Stimulated activated naive CD4-positive, alpha-beta T cell (primary cell): ENCODE results near the gene ADAMTS3.
"Not testable (repeated sequence)": the region's sequence is repeated elsewhere in the genome, so short reads cannot be mapped to it uniquely, and the experiment has no call there.

Source experiments
- DNase-seq, 6 experiments: peaks; one replicate each; lab custom pipeline; 2025; lab: John Stamatoyannopoulos, UW

ADAMTS3 gene

GRCh38 chr4:72553540-72554337 lies 15.3 kb downstream of the ADAMTS3 start:
- DNase-seq, result no peak

DNA sequence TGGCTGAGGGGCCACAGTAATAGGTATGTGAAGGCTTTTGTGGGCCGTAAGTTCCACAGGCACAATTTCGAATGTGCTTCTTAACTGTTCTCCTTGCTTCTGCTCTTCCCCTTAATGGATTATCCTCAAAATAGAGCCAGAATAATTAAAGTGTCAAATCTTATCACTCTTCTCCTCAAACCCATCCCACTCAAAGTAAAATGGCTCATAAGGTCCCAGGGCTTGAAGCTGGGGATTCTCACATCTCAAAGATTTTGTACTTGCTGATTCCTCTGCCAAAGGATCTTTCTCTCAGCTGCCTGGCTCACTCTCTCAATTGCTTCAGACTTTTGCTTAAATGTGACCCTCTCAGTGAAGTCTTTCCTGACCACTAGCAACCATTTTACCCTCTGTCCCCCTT lies 16.6 kb downstream of the ADAMTS3 start:
- no peak for DNase-seq

DNA sequence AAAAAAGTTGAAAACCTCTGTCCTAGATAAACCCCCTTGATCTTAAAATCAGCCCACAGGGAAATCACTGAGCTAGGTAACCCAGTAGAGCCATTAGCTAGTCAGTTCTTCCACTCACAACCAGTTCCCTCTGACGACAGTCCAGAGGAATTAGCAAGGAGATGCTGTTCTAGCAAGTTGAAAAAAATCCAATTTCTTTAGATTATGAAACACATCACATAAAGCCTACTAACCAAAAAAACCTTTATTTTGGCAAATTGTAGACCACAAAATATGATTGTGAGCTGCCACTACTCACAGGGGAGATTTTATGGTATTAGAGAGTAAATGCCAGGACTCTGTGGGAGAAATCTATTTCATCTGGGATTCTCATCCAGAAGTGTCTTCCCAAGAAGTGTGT lies 22.6 kb downstream of the ADAMTS3 start:
- DNase-seq, result no peak

- not testable (repeated sequence) for DNase-seq
Measured at GRCh38 chr4:72540694-72541093, 28.3 kb downstream of the ADAMTS3 start.

DNA sequence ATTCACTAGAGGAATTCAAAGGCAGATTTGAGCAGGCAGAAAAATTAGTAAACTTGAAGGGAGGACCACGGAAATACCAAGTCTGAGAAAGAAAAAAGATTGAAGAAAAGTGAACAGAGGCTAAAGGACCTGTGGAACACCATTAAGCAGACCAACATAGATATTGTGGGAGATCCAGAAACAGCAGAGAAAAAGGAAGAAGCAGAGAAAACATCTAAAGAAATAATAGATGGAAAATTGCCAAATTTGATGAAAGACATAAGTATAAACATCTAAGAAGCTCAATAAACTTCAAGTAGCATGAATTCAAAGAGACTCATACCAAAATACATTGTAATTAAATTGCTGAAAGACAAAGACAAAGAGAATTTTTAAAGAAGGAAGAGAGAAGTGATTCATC lies 31.0 kb downstream of the ADAMTS3 start:
- DNase-seq, result no peak

DNA sequence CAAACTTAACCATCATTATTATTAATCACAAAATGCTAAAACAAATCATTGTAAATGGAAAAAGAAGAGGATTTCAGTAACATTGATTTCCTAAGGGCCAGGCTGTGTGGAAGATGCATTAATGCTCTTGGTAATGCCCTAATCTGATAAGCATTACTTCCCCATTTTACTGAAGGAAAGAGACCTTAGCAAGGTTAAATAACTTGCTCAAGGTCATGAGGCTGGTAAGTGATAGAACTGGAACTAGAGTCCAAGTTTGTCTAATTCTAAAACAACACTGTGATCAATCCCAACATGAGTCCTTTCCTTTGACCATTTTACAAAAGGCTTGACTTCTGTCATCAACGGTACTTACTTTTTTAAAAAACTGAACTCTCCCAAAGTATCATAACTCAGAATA lies 32.6 kb downstream of the ADAMTS3 start:
- DNase-seq, result no peak

GRCh38 chr4:72531768-72532290 lies 37.2 kb downstream of the ADAMTS3 start:
- DNase-seq, result no peak

DNA sequence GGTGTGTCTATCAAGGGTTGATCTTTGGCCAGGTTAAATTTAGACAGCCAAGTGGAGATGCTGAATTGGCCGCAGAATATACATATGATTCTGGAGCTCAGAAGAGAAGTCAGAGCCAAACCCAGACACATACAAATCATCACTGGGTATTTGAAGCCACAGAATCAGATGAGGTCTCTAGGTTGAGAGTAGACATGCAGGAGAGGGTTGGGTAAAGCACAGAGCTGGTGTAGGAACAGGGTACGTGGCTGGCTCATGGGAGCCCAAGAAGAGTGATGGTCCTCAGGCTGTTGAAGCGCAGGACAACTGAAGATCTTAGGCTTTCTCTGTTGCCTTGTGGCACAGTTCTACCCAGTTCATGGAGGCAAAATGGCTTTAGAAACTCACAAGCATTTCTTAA lies 37.7 kb downstream of the ADAMTS3 start:
- no peak for DNase-seq

- DNase-seq, result no peak
Measured at GRCh38 chr4:72529148-72529822, 39.7 kb downstream of the ADAMTS3 start.

DNA sequence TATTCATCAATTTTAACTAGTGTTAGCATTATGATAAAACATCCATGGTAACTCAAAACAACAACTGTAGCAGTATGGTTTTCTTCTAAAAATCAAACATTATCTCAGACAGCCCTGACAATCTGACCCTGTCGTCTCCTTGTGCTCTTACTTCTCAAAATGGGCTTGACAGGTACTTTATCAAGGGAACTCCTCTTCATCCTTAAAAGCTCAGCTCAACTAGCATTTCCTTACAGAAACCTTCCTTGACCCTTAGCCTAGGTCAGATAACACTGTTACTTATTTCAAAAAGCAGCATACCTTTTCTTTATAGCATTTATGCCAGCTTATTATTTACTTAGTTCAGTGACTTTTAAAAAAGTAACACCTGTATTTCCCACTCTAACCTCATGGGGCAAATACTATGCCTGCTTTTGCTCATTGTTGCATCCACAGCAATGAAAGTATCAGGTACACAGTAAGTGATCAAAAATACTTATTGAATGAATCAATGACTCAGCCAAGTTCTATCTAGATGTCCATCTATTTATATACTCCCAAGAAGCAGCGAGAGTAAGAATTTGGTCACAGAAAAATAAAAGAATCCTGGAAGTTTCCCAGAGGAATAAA lies 41.9 kb downstream of the ADAMTS3 start:
- DNase-seq, result no peak

DNA sequence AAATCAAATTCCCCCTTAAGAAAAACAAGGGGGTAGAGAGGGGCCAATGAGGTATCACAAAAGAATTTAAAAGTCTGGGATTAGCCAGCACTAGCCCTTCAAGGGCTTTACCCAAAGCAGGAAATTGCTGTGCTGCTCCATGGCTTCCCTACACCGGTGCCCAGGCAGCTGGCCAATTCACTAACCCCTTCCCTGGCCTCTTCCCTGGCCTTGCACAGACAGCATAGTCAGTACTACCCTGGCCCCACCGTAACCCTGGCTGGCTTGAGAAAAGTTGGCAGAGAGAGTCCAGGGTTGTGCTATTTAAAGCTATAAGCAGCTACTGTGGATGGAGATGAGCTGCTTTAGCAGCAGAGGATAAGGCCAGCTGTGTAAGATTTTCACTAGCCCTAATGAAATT lies 43.1 kb downstream of the ADAMTS3 start:
- DNase-seq, result no peak

DNA sequence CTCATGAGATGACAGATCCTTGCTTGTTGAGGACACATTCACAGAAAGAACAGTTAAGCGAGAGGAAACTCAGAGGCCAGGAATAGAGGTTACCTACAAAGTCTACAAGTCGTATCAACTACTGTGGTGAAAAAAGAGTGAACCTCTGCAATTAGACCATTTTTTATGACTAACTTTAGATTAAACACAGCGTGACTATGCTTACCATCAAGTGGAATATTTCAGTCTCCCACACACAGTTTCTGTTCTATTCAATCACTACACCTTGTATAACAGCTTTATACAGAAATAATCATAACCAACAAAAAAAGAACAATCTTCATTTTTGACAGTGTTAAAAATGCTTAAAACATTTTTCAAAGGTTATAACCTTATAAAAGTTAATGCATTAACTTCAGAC lies 46.6 kb downstream of the ADAMTS3 start:
- no peak for DNase-seq

- DNase-seq, result no peak
Measured at GRCh38 chr4:72513227-72513626, 55.8 kb downstream of the ADAMTS3 start.

- no peak for DNase-seq
Measured at GRCh38 chr4:72507860-72508419, 61.1 kb downstream of the ADAMTS3 start.

DNA sequence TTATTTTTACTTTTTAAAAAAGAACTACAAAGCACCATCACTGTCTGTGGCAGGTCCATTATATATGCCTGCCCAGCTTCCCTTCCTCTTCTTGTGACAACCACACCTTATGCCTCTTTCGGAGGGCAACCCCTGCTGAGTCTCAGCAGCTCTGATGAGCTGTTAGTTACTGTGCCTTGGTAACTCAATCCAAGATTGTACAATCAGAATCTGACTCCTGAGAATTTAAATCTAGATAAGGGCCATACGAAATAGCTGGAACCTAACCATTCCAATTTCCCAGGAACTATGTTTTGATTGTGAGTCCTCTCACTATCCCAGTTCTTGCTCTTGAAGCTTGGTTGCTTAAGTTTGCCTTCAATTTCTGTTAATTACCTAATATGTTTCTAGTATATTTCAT lies 61.9 kb downstream of the ADAMTS3 start:
- no peak for DNase-seq

DNA sequence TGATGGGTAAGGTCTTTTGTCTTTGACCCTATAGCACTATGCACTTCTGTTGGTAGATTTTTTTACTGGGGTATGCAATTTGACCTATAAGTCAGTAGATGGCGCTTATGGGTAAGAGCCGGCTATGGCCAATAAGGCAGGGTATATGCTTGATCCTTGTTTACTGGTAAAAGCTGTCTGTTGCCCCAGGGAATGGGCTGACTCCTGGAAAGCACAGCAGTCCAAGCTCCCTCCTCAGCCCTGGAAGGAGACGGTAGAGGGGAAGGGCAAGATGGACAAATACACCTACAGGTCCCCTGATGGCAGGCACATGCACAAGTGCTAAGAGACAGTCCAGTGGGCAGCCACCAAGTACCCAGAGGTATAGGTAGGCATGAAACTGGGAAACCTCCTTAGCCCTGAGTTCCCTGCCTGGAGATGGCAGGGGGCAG lies 63.7 kb downstream of the ADAMTS3 start:
- DNase-seq, result no peak

GRCh38 chr4:72500214-72500613 lies 68.8 kb downstream of the ADAMTS3 start:
- DNase-seq, result no peak

GRCh38 chr4:72496119-72496518 lies 72.9 kb downstream of the ADAMTS3 start:
- no peak for DNase-seq

GRCh38 chr4:72494156-72494555 lies 74.9 kb downstream of the ADAMTS3 start:
- DNase-seq, result no peak

DNA sequence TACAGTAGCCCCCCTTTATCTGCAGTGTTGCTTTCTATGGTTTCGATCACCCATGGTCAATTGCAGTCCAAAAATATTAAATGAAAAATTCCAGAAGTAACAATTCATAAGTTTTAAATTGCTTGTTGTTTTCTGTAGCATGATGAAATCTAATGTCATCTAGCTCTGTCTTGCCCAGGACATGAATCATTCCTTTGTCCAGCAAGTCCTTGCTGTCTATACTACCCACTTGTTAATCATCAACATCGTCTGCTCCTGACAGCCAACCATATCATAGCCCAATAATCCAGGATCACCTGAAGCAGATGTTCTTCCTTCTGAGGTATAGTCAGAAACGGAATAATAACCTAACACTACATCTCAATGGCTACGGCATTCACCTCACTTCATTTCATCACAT lies 79.8 kb downstream of the ADAMTS3 start:
- DNase-seq, result no peak

GRCh38 chr4:72486991-72487390 lies 82.0 kb downstream of the ADAMTS3 start:
- DNase-seq, result no peak

DNA sequence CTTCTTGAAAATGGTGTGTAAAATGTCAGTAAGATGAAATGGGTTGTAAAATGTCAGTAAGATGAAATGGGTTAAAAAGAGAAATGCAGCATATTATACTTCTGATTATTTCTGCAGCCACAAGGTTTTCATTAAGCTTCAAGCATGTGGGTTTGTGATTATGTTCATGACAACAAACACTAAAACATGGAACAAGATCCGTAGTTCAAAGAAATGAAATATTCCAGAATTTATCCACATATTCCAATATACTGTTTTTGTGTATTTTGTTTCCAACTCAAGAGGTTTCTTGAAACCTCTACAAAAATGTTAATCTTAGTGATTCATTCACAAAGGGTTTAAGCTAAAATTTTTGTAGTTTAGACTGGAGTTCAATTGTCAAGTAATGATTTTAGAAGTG lies 84.0 kb downstream of the ADAMTS3 start:
- DNase-seq, result no peak

- DNase-seq, result no peak
Measured at GRCh38 chr4:72473434-72473900, 95.6 kb downstream of the ADAMTS3 start.
